Kidney epithelial cell (primary cell): ENCODE results near the gene THAP12. TPM values are rescaled to one million over a fixed set of nuclear protein-coding genes. Genes with fewer than 3 reads are reported as not detected.
"Not testable (repeated sequence)": the region's sequence is repeated elsewhere in the genome, so short reads cannot be mapped to it uniquely, and the experiment has no call there.

Source experiments
- DNase-seq: peaks from one replicate; pipeline ENCODE4 v3.0.0-alpha.2; 2010; ENCODE audit warnings: low read depth
- H3K27me3 ChIP-seq: 2 replicates; pipeline ENCODE4 v1.6.0; 2011; ENCODE audit warnings: low read length; ENCODE audit not compliant: control insufficient read depth, insufficient read depth
- H3K36me3 ChIP-seq: 2 replicates; pipeline ENCODE4 v1.5.1; 2011; ENCODE audit warnings: low read length; ENCODE audit not compliant: control insufficient read depth, insufficient read depth
- H3K4me3 ChIP-seq: 2 replicates; pipeline ENCODE4 v1.5.1; 2011; ENCODE audit warnings: low read depth, mild to moderate bottlenecking, control low read depth, low read length
- CTCF ChIP-seq: IDR thresholded peaks from 2 replicates; pipeline ENCODE4 v1.5.1; 2011; ENCODE audit warnings: mild to moderate bottlenecking, moderate library complexity, low read length, control low read depth, inconsistent platforms; ENCODE audit not compliant: insufficient read depth, poor library complexity, severe bottlenecking
- total RNA-seq: library from RNA; depleted of rRNA; stranded (reverse); fragments of >200 nt; gene quantifications from 2 replicates; pipeline ENCODE4 v1.2.3, GENCODE V29; 2015

The THAP12 gene
- total RNA-seq, 1 donor from 2014 or later, result 35.3 TPM

GRCh38 chr11:76329983-76330382 is 50.9 kb downstream of the THAP12 start:
- Histone ChIP-seq H3K36me3 (no peaks in the 10 kb centered on the region), H3K27me3 (no peaks in the 10 kb centered on the region), H3K4me3 (no peak overlapping the region)
- DNase-seq, result no peak
- no peak for TF ChIP-seq CTCF

- TF ChIP-seq CTCF, result no peak
- DNase-seq, result peak; percentile 34
- Histone ChIP-seq H3K36me3 (no peaks in the 10 kb centered on the region), H3K27me3 (no peaks in the 10 kb centered on the region), H3K4me3 (no peak overlapping the region)
These were observed 51.8 kb downstream of the THAP12 start for GRCh38 chr11:76329084-76329648.

GRCh38 chr11:76327756-76328388 is 53.1 kb downstream of the THAP12 start:
- Histone ChIP-seq H3K36me3 (no peaks in the 10 kb centered on the region), H3K4me3 (no peak overlapping the region), H3K27me3 (peaks cover 1% of the 10 kb centered on the region)
- no peak for TF ChIP-seq CTCF
- DNase-seq, result no peak

GRCh38 chr11:76327202-76327601 is 53.7 kb downstream of the THAP12 start:
- no peak for DNase-seq
- Histone ChIP-seq H3K27me3 (peaks cover 8% of the 10 kb centered on the region), H3K36me3 (no peaks in the 10 kb centered on the region), H3K4me3 (no peak overlapping the region)
- no peak for TF ChIP-seq CTCF

- peaks cover 28% of the 10 kb centered on the region for H3K27me3 ChIP-seq
- no peak overlapping the region for H3K4me3 ChIP-seq
- H3K36me3 ChIP-seq, result no peaks in the 10 kb centered on the region
- DNase-seq, result no peak
- no peak for TF ChIP-seq CTCF
These were observed 55.7 kb downstream of the THAP12 start for GRCh38 chr11:76325185-76325584.

- Histone ChIP-seq H3K27me3 (peaks cover 35% of the 10 kb centered on the region), H3K4me3 (no peak overlapping the region), H3K36me3 (no peaks in the 10 kb centered on the region)
- TF ChIP-seq CTCF, result no peak
- DNase-seq, result no peak
These were observed 57.1 kb downstream of the THAP12 start for GRCh38 chr11:76323804-76324203.

- peaks cover 37% of the 10 kb centered on the region for H3K27me3 ChIP-seq
- not testable (repeated sequence) for H3K4me3 ChIP-seq, DNase-seq, H3K36me3 ChIP-seq
These were observed 57.6 kb downstream of the THAP12 start for GRCh38 chr11:76323375-76323774.
